Measurements from ENCODE around the gene ZNF630.
"Not testable (repeated sequence)": the region's sequence is repeated elsewhere in the genome, so short reads cannot be mapped to it uniquely, and the experiment has no call there.

DNA sequence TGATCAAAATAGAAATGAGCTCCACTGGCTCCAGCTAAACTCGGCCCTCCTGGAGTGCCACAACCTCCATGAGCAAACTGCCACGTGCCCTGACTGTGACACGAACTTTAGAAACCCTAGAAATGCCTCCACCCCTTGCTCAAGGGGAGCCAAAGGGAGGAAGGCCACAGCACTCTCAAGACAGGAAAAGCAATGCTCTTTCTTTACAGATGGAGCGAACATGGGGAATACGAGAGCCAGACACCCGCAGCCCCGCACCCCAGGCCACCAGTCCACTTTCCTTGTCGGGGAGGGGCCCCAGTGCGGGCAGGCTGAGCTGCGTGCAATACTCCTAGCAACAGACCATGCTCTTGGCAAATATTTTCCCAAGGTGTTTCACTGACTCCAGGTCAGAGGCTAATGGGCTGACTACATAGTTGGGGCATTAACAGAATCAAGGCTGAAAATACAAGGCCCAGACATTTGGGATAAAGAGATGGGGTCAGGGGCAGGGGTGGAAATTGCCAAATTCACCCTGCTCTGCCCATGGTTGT lies 40.7 kb downstream of the ZNF630 start:
- TF ChIP-seq GLIS3 (CRISPR knock-in tag; IDR thresholded peaks at IDR 0.05); PPARA (CRISPR knock-in tag; IDR thresholded peaks at IDR 0.05; ENCODE audit: borderline replicate concordance); ESRRG (CRISPR knock-in tag; IDR thresholded peaks at IDR 0.05); ZFP3 (CRISPR knock-in tag; IDR thresholded peaks at IDR 0.05); ARNTL (CRISPR knock-in tag; IDR thresholded peaks at IDR 0.05; ENCODE audit: borderline replicate concordance, low read depth); RARB (CRISPR knock-in tag; IDR thresholded peaks at IDR 0.05); ZNF565 (CRISPR knock-in tag; conservative IDR thresholded peaks at IDR 0.05; ENCODE audit: low read depth); ZFP30 (CRISPR knock-in tag; IDR thresholded peaks at IDR 0.05); ZC3H10 (CRISPR knock-in tag; IDR thresholded peaks at IDR 0.05): not testable (repeated sequence)
- TF ChIP-seq, protein P1, sequence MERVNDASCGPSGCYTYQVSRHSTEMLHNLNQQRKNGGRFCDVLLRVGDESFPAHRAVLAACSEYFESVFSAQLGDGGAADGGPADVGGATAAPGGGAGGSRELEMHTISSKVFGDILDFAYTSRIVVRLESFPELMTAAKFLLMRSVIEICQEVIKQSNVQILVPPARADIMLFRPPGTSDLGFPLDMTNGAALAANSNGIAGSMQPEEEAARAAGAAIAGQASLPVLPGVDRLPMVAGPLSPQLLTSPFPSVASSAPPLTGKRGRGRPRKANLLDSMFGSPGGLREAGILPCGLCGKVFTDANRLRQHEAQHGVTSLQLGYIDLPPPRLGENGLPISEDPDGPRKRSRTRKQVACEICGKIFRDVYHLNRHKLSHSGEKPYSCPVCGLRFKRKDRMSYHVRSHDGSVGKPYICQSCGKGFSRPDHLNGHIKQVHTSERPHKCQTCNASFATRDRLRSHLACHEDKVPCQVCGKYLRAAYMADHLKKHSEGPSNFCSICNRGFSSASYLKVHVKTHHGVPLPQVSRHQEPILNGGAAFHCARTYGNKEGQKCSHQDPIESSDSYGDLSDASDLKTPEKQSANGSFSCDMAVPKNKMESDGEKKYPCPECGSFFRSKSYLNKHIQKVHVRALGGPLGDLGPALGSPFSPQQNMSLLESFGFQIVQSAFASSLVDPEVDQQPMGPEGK (CRISPR knock-in tag; IDR thresholded peaks at IDR 0.05; ENCODE audit: borderline replicate concordance), result not testable (repeated sequence)
- TF ChIP-seq, protein P2, sequence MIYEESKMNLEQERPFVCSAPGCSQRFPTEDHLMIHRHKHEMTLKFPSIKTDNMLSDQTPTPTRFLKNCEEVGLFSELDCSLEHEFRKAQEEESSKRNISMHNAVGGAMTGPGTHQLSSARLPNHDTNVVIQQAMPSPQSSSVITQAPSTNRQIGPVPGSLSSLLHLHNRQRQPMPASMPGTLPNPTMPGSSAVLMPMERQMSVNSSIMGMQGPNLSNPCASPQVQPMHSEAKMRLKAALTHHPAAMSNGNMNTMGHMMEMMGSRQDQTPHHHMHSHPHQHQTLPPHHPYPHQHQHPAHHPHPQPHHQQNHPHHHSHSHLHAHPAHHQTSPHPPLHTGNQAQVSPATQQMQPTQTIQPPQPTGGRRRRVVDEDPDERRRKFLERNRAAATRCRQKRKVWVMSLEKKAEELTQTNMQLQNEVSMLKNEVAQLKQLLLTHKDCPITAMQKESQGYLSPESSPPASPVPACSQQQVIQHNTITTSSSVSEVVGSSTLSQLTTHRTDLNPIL (CRISPR knock-in tag; IDR thresholded peaks at IDR 0.05; ENCODE audit: low read depth), result not testable (repeated sequence)
- TF ChIP-seq, protein P3, sequence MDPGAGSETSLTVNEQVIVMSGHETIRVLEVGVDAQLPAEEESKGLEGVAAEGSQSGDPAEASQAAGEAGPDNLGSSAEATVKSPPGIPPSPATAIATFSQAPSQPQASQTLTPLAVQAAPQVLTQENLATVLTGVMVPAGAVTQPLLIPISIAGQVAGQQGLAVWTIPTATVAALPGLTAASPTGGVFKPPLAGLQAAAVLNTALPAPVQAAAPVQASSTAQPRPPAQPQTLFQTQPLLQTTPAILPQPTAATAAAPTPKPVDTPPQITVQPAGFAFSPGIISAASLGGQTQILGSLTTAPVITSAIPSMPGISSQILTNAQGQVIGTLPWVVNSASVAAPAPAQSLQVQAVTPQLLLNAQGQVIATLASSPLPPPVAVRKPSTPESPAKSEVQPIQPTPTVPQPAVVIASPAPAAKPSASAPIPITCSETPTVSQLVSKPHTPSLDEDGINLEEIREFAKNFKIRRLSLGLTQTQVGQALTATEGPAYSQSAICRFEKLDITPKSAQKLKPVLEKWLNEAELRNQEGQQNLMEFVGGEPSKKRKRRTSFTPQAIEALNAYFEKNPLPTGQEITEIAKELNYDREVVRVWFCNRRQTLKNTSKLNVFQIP (CRISPR knock-in tag; IDR thresholded peaks at IDR 0.05; ENCODE audit: borderline replicate concordance, low read depth), result not testable (repeated sequence)
- TF ChIP-seq, protein P4, sequence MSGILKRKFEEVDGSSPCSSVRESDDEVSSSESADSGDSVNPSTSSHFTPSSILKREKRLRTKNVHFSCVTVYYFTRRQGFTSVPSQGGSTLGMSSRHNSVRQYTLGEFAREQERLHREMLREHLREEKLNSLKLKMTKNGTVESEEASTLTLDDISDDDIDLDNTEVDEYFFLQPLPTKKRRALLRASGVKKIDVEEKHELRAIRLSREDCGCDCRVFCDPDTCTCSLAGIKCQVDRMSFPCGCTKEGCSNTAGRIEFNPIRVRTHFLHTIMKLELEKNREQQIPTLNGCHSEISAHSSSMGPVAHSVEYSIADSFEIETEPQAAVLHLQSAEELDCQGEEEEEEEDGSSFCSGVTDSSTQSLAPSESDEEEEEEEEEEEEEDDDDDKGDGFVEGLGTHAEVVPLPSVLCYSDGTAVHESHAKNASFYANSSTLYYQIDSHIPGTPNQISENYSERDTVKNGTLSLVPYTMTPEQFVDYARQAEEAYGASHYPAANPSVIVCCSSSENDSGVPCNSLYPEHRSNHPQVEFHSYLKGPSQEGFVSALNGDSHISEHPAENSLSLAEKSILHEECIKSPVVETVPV (CRISPR knock-in tag; IDR thresholded peaks at IDR 0.05), result not testable (repeated sequence)
- TF ChIP-seq, protein P5, sequence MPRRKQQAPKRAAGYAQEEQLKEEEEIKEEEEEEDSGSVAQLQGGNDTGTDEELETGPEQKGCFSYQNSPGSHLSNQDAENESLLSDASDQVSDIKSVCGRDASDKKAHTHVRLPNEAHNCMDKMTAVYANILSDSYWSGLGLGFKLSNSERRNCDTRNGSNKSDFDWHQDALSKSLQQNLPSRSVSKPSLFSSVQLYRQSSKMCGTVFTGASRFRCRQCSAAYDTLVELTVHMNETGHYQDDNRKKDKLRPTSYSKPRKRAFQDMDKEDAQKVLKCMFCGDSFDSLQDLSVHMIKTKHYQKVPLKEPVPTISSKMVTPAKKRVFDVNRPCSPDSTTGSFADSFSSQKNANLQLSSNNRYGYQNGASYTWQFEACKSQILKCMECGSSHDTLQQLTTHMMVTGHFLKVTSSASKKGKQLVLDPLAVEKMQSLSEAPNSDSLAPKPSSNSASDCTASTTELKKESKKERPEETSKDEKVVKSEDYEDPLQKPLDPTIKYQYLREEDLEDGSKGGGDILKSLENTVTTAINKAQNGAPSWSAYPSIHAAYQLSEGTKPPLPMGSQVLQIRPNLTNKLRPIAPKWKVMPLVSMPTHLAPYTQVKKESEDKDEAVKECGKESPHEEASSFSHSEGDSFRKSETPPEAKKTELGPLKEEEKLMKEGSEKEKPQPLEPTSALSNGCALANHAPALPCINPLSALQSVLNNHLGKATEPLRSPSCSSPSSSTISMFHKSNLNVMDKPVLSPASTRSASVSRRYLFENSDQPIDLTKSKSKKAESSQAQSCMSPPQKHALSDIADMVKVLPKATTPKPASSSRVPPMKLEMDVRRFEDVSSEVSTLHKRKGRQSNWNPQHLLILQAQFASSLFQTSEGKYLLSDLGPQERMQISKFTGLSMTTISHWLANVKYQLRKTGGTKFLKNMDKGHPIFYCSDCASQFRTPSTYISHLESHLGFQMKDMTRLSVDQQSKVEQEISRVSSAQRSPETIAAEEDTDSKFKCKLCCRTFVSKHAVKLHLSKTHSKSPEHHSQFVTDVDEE (CRISPR knock-in tag; IDR thresholded peaks at IDR 0.05), result not testable (repeated sequence)

Data from SK-N-SH treated with all-trans-retinoic acid at 6 μM for 48 hours (cell line).